Small intestine (tissue), 7 donors: ENCODE results near the gene LILRB3. TPM values are rescaled to one million over a fixed set of nuclear protein-coding genes. Genes with fewer than 3 reads are reported as not detected.
"Not testable (repeated sequence)": the region's sequence is repeated elsewhere in the genome, so short reads cannot be mapped to it uniquely, and the experiment has no call there.

Experiments
- DNase-seq, 2 donors: peaks; one replicate each; pipeline versions ENCODE4 v3.0.0 to v3.0.0-alpha.2; 2013
- FAIRE-seq: peaks from 2 replicates; lab custom pipeline; 2012; peaks lifted over from hg19 to GRCh38; lab: Jason Lieb, UNC
- H3K27ac ChIP-seq, 3 donors: one replicate each; pipeline ENCODE4 v1.5.1; 2013; ENCODE audit warnings: low read length in 2 of 3, mild to moderate bottlenecking in 2 of 3, control low read depth in 1 of 3, inconsistent platforms in 1 of 3, low read depth in 1 of 3, moderate library complexity in 1 of 3
- H3K27me3 ChIP-seq, 3 donors: one replicate each; pipeline ENCODE4 v1.6.1; 2013; ENCODE audit warnings: low read length in 3 of 3, inconsistent platforms in 1 of 3; ENCODE audit not compliant: control insufficient read depth in 3 of 3, insufficient read depth in 3 of 3
- H3K36me3 ChIP-seq, 3 donors: one replicate each; pipeline ENCODE4 v1.6.1; 2013; ENCODE audit warnings: low read length in 3 of 3, inconsistent platforms in 1 of 3, low read depth in 1 of 3, mild to moderate bottlenecking in 1 of 3, moderate library complexity in 1 of 3; ENCODE audit not compliant: control insufficient read depth in 3 of 3, insufficient read depth in 2 of 3
- H3K4me1 ChIP-seq, 3 donors: one replicate each; pipeline ENCODE4 v1.6.1; 2013; ENCODE audit warnings: low read length in 2 of 3, inconsistent platforms in 1 of 3, low read depth in 1 of 3, mild to moderate bottlenecking in 1 of 3, moderate library complexity in 1 of 3; ENCODE audit not compliant: control insufficient read depth in 3 of 3, insufficient read depth in 2 of 3
- H3K4me3 ChIP-seq, 3 donors: one replicate each; pipeline ENCODE4 v1.5.1; 2013; ENCODE audit warnings: low read length in 3 of 3, control low read depth in 1 of 3, inconsistent platforms in 1 of 3, low read depth in 1 of 3, mild to moderate bottlenecking in 1 of 3, moderate library complexity in 1 of 3
- H3K9me3 ChIP-seq, 2 donors: one replicate each; pipeline ENCODE4 v1.6.1; 2013; ENCODE audit warnings: low read depth in 1 of 2, low read length in 1 of 2; ENCODE audit not compliant: control insufficient read depth in 2 of 2, insufficient read depth in 1 of 2
- WGBS, 3 donors: extraction: QIAGEN DNeasy Blood & Tissue Kit; methylation state at CpG; one replicate each; pipeline ENCODE4 v1.1.7; 2013; 5-methylcytosine and 5-hydroxymethylcytosine counted together
- polyA plus RNA-seq, 4 donors: library from polyadenylated mRNA; stranded (reverse) in 3 of 4; unstranded in 1 of 4; fragments of 200-250 nt in 3 of 4; fragments of 120-200 nt in 1 of 4; gene quantifications; one replicate each; pipeline versions ENCODE4 v1.2.1 to v1.2.3, GENCODE V29; 2013
- donor health status: healthy with polysubstance abuse.
- donor health status: control.
- donor health status: control.
- donor health status: Bipolar disorder and iron deficiency.
- donor health status: healthy.

LILRB3 gene
- polyA plus RNA-seq, 4 donors, result 0.45 to 3.6 (median 1.4) TPM

GRCh38 chr19:54188215-54188871, 34.5 kb downstream of the LILRB3 start:
- peak overlapping the region; percentile 93 to 100 (median 99) for H3K27ac ChIP-seq
- DNase-seq (peak; percentile 44 to 56), FAIRE-seq (no peak)
- no peaks in the 10 kb centered on the region for H3K9me3 ChIP-seq
- H3K4me1 ChIP-seq, result peaks cover 8 to 37% (median 9%) of the 10 kb centered on the region in 3 donors
- 5 to 18% (median 17%) methylated on average over 12 of the region's 12 CpGs for WGBS, 3 donors
- peak overlapping the region; percentile 70 to 73 (median 70) for H3K4me3 ChIP-seq
- H3K27me3 ChIP-seq, result no peaks in the 10 kb centered on the region
- peaks cover 0 to 55% (median 2%) of the 10 kb centered on the region in 3 donors for H3K36me3 ChIP-seq

- Histone ChIP-seq H3K27me3 (no peaks in the 10 kb centered on the region), H3K9me3 (no peaks in the 10 kb centered on the region), H3K36me3 (peaks cover 0 to 49% (median 2%) of the 10 kb centered on the region in 3 donors), H3K4me3 (peak overlapping the region in 2 of 3 donors; percentile 5 to 7), H3K27ac (peak overlapping the region; percentile 74 to 99 (median 92)), H3K4me1 (peaks cover 7 to 26% (median 9%) of the 10 kb centered on the region in 3 donors)
- FAIRE-seq (no peak), DNase-seq (peak; percentile 94 to 95)
- WGBS, 3 donors, result 26 to 68% (median 41%) methylated on average over 10 to 11 of the region's 11 CpGs
Measured at GRCh38 chr19:54186934-54187381, 35.8 kb downstream of the LILRB3 start.

DNA sequence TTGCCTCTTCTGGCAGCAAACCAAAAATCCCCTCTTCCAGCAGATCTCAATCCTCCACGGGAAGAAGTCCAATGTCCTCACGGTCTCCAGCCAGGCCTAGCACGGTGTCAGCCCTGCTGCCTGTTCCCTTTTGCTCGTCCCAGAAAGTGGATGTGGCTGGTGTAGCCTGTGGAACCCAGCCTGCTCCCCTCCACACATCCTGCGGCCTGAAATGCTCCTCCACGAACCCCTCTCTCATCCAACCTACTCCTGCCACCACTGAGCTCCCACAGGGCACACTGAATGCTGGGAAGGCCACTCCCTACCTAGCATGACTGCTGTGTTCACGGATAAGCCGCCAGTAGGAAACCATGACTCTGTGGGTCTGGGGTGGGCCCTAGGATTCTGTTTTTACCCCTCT, 36.5 kb downstream of the LILRB3 start:
- DNase-seq (no peak), FAIRE-seq (no peak)
- 77 to 83% (median 82%) methylated on average over 8 of the region's 8 CpGs for WGBS, 3 donors
- H3K4me3 ChIP-seq, result no peak overlapping the region
- peak overlapping the region; percentile 74 to 99 (median 92) for H3K27ac ChIP-seq
- no peaks in the 10 kb centered on the region for H3K9me3 ChIP-seq
- H3K27me3 ChIP-seq, result no peaks in the 10 kb centered on the region
- peaks cover 5 to 21% (median 9%) of the 10 kb centered on the region in 3 donors for H3K4me1 ChIP-seq
- peaks cover 0 to 45% (median 2%) of the 10 kb centered on the region in 3 donors for H3K36me3 ChIP-seq

DNA sequence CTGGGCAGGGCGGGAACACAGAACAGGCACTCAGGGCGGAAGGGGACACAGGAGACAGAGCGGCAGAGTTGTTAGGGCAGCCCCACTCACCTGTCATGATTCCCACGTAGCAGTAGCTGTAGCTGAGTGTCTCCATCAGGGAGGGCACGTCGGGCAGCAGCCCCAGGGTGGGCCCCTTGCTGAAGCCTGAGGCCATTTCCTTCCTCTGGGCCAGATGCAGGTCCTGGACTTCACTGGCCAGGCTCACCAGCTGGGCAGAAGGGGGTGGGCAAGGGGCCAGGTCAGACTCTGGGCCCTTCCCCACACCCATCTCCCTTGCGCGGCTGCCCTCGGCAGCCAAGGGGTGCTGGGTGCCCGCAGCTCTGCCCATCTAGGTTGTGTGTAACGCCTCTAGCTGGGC, 39.4 kb downstream of the LILRB3 start:
- FAIRE-seq (no peak), DNase-seq (no peak)
- 87 to 88% (median 88%) methylated on average over 8 to 11 of the region's 11 CpGs for WGBS, 3 donors
- Histone ChIP-seq H3K9me3 (no peaks in the 10 kb centered on the region), H3K36me3 (peaks cover 4 to 74% (median 10%) of the 10 kb centered on the region in 3 donors), H3K27ac (no peak overlapping the region), H3K27me3 (no peaks in the 10 kb centered on the region), H3K4me1 (peaks cover 5 to 29% (median 5%) of the 10 kb centered on the region in 3 donors), H3K4me3 (no peak overlapping the region)

DNA sequence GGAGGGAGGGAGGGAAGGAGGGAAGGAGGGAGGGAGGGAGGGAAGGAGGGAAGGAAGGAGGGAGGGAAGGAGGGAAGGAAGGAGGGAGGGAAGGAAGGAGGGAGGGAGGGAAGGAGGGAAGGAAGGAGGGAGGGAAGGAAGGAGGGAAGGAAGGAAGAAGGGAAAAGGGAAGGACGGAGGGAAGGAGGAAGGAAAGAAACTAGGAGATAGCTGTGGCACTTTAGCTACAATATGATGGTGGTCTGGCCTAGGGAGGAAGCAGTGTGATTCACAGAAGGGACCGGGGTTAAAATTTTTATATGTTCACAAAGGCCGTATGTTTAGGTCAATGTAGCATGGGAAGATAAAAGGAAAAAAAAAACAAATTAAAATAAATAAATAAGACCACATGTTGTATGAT, 40.9 kb downstream of the LILRB3 start:
- not testable (repeated sequence) for H3K9me3 ChIP-seq, DNase-seq, H3K27me3 ChIP-seq, H3K4me3 ChIP-seq, H3K27ac ChIP-seq, FAIRE-seq
- Histone ChIP-seq H3K36me3 (peaks cover 4 to 75% (median 12%) of the 10 kb centered on the region in 3 donors), H3K4me1 (peaks cover 0 to 15% (median 2%) of the 10 kb centered on the region in 3 donors)
- whole genome bisulfite sequencing, 3 donors, result 86 to 93% (median 93%) methylated on average over 3 of the region's 3 CpGs

- Histone ChIP-seq H3K4me3 (no peak overlapping the region), H3K27ac (peak overlapping the region in 1 of 3 donors; percentile 25), H3K9me3 (no peaks in the 10 kb centered on the region), H3K4me1 (peaks cover 0 to 8% (median 0%) of the 10 kb centered on the region in 3 donors), H3K36me3 (peaks cover 4 to 76% (median 12%) of the 10 kb centered on the region in 3 donors), H3K27me3 (no peaks in the 10 kb centered on the region)
- WGBS, 3 donors, result 95 to 96% (median 96%) methylated on average over 33 to 37 of the region's 37 CpGs
- DNase-seq (no peak), FAIRE-seq (no peak)
Measured at GRCh38 chr19:54180691-54181091, 42.1 kb downstream of the LILRB3 start.

GRCh38 chr19:54179921-54180461, 42.8 kb downstream of the LILRB3 start:
- no peaks in the 10 kb centered on the region for H3K9me3 ChIP-seq
- no peak overlapping the region for H3K4me3 ChIP-seq
- no peaks in the 10 kb centered on the region for H3K27me3 ChIP-seq
- FAIRE-seq (no peak), DNase-seq (peak; percentile 81 to 93)
- H3K4me1 ChIP-seq, result peaks cover 0 to 8% (median 0%) of the 10 kb centered on the region in 3 donors
- peak overlapping the region in 2 of 3 donors; percentile 41 to 45 for H3K27ac ChIP-seq
- H3K36me3 ChIP-seq, result peaks cover 4 to 76% (median 12%) of the 10 kb centered on the region in 3 donors
- 28 to 43% (median 33%) methylated on average over 10 of the region's 10 CpGs for WGBS, 3 donors

GRCh38 chr19:54179262-54179852, 43.5 kb downstream of the LILRB3 start:
- peaks cover 4 to 73% (median 12%) of the 10 kb centered on the region in 3 donors for H3K36me3 ChIP-seq
- H3K27ac ChIP-seq, result peak overlapping the region in 2 of 3 donors; percentile 41 to 45

More at GRCh38 chr19:54179262-54179852, 43.5 kb downstream of the LILRB3 start:
- peaks cover 0 to 8% (median 0%) of the 10 kb centered on the region in 3 donors for H3K4me1 ChIP-seq
- H3K4me3 ChIP-seq, result no peak overlapping the region
- 78 to 85% (median 81%) methylated on average over 10 of the region's 10 CpGs for WGBS, 3 donors
- H3K9me3 ChIP-seq, result no peaks in the 10 kb centered on the region
- no peak for FAIRE-seq
- no peaks in the 10 kb centered on the region for H3K27me3 ChIP-seq
- DNase-seq, result no peak
